ENCODE data around the gene CD302. TPM values are rescaled to one million over a fixed set of nuclear protein-coding genes. Genes with fewer than 3 reads are reported as not detected.

Gene CD302
- total RNA-seq, 2 donors from 2014 or later: 25.1 to 31.4 TPM

Other genes with a start within 250 kb of the CD302 start
- gene BAZ2B, start 181.7 kb downstream of the CD302 start, total RNA-seq: 10 to 100 TPM; 33.2 to 41.8 TPM
- 10 to 100 TPM; 59.9 to 75.4 TPM for gene MARCHF7, start 85.7 kb downstream of the CD302 start, total RNA-seq
- 1 to 10 TPM; 1.1 to 1.3 TPM for gene LY75, start 106.5 kb upstream of the CD302 start, total RNA-seq

Data from left cardiac atrium (tissue), 2 donors.